Kidney tubule cell (primary cell): ENCODE results near the gene KCND3.

Experiments
- DNase-seq: peaks from one replicate; pipeline ENCODE4 v3.0.0-alpha.2; 2018; ENCODE audit warnings: low spot score

KCND3 gene

DNA sequence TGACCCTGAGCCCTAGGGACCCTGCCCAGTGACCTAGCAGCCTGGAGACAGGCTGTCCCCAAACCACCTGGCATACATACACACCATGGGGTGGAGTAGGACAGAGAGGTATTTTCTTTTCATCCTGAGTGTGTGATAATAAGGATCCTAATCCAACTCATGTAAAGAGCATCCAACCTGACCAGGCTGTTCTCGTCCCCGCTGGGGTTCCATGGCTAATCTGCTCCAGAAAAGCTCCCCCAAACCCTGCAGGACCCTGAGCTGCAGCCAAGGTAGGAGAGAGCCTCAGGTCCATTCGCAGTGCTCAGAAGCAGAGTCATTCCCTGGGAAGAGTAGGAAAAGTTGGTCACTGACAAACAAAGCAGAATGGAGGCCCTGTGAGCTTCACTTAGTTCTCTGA is 31.4 kb downstream of the KCND3 start:
- DNase-seq = no peak

DNA sequence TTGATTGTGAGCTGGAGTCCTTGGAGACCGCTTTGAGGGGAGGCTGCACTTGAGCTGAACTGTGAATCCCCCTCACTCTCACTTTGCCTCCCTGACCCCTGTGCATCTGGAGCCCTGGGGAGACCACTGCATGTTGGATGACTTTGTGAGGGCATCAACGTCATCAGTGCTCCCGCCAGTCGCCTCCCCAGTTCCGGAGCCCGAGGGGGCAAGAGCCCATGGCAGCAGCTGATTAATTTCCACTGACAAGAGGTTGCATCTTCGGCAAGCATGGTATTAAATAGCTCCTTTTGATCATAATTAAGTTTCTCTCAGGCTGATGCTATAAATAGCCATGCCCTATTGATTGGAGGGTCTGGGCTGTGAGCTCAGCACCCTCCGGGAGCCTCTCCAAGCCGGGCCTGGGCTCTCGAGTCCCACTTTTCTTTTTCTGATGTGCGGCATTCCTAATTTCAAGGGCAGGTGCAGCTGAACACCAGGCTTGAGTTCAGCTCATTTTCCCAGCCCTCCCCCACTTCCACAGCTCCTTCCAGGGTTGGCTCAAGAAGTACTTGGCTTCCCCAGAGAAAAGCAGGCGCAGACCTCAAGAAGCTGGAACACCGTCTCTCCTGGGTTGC is 33.2 kb downstream of the KCND3 start:
- no peak for DNase-seq

- DNase-seq = no peak
Measured at GRCh38 chr1:111955755-111956154, 33.7 kb downstream of the KCND3 start.

DNA sequence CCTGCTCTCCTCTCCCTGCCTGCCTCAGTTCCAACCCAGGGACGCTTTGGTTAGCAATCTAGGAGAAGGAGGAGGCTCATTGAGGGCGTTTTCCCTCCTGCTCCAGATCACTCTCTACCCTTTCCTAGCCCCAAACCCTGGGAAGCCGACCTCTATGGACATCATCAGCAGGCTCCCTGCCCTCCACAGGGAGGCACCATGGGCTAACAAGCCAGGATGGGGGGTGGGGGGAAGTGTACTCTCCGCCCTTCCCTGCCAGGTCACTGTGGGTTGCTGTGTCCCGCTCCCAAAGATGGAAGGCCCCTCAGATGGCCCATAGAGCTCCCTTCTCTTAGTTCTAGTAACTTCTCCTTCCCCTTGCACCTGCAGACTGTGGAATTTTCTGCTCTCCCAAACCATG is 35.7 kb downstream of the KCND3 start:
- DNase-seq = no peak

DNA sequence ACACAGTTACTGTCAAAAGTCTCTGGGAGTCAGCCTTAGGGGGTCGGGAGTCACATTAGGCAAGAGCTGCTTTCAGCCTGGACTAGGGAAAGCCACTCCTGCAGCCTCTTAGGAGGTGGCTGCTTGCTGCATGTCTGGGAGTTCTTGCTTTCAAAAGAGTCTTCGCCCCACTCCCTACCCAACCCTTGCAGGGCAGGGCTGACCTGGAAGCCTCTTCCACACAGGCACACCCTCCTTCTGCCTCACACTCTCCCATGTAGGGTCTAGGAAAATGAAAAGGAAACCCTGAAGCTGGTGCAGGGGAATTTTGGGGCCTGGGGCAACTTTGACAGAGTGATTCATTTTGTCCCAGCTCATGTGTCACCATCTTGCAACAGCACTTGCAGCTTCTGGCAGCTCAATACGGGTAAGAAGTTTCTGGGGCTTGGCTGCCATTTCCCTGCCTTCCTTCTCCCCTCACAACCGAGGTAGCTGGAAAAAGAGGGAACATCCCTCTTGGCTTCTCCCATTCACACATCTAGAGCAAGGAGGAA is 37.3 kb downstream of the KCND3 start:
- DNase-seq = no peak

DNA sequence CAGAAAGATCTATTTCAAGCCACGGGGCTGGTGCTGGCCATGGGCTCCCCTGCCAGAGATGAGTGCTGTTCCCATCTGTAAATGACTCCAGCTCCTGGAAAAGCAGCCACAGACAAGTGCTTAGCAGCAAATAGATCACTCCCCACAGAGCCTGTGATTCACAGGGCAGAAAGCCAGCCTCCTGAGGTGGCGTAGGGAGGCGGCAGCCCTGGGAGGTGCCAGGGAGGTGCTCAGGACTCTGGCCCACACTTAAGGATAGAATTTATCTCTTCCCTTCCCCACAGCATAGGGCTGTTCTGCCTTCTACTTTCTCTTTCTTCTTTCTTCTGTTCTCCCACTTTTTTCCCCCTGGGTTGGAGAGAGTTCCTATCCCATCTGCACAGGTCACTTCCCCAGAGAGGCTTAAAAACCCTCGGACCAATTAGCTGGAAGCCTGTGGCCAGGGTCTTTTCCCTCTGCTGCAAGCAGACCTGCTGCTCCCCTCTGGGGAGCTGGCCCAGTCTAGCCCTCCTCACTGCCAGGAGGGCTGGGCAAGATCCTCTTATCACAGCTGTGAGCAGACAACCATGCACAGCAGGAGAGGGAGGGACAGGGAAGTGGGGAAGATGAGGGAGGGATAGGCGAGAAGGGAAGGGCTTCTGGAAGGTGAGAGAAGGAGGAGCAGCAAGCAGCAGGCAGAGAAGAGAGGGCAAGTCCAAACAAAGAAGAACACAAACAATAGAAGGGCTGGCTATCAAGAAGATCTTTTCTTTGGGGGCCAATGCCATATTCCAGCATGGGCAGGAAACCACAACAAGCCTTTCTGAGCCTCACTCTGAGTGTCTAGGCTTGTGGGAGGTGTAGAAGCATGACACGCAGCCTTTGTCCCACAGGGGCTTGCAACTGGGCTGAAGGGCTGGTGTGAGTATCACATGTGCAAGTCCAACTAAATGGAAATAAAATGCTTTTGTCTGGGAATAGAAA is 41.0 kb downstream of the KCND3 start:
- DNase-seq = peak; percentile 61

GRCh38 chr1:111943846-111944749 is 45.4 kb downstream of the KCND3 start:
- DNase-seq = no peak

DNA sequence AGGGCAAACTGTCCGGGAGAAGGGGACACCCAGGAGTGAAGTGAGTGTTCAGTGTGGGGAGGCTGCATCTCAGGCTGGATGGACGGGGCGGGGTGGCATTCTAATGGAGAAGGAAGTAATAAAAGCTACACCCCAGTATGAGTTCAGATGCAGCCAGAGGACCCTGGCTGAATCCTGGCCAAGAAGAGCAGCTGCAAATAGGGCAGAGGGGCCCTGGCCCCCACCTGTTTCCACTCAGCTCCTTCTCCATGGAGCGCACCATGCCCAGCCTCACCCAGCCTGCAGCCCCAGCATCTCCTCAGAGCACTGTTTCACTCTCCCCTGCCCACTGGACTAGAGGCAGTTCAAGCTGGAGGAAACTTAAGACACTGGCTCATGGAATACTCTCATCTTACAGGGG is 46.4 kb downstream of the KCND3 start:
- no peak for DNase-seq

DNA sequence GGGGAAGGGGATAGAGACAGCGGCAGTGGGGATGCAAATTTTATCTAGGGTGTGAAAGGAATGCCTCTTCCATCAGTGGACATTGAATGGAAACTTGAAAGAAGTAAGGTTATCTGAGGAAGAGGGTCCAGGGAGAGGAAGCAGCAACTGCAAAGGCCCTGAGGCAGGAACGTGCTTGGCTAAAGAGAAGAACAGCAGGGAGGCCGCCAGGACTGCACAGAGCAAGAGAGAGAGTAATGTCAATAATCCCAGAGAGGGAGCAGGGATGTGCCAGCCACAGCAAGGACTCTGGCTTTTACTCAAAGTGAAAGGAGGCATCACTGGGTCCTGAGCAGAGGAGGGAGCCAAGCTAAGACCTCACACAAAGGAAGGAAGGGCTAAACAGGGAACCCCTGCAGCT is 50.9 kb downstream of the KCND3 start:
- DNase-seq = no peak

DNA sequence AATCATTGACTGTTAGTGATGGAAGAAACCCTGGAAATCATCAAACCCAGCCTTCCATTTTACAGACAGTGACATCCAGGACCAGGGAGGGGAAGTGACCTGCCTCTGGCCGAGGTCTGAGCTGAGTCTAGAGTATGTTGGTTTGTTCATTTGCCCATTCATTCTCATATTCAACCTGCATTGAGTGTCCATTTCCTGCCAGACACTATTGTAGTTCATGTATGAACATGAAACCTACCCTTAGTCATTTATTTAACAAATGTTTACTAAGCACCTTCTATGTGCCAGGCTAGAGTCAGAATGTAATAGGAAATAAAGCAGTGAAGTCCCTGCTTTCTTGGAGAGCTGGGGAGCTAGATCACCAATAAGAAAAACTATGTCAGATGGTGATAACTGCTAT is 51.3 kb downstream of the KCND3 start:
- DNase-seq = no peak

DNA sequence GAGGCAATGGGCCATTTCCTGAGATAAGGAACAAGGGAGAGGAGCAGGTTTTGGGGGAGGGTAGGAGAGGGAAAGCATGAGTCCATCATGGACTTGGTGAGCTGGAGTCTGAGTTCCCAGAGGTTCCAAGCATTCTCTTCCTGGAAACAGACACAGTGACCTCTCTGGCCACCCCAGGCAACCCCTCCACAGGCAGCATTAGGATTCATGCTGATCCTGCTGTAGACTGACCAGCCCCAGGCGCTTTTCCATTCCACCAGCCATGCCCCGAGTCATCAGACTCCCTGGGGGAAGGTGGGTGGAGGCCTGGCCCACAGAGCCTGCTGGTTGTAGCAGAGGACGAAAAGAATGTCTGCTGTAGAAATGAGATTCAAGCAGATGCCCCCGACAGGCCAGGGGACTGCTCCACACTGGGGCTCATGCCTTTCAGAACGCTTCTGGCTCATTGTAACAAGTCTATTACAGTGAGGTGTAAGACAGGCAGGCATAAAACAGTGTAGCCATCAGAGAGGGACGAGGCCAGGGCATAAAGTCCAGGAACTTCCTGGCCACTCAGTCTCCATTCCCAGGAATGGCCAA is 52.2 kb downstream of the KCND3 start:
- DNase-seq = peak; percentile 4

- DNase-seq = no peak
Measured at GRCh38 chr1:111934106-111934852, 55.2 kb downstream of the KCND3 start.

- DNase-seq = no peak
Measured at GRCh38 chr1:111930356-111930755, 59.1 kb downstream of the KCND3 start.

DNA sequence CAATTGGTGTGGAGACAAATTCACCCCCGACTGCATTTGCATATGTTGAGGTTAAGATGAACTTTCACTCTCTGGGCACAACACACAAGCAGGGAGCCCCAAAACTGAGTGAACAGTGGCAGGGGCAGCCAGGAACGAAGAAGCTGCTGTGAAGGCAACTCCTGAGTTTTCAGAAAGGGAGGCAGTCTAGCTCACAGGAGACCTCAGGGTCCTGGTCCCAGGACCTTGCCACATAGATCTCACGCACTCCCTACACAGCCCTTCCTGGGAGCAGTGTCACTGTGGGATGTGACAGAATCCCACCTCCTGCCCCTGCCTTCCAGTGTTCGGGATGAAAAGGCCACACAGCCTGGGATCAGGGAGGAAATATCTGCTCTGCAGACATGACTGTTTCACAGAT is 60.9 kb downstream of the KCND3 start:
- no peak for DNase-seq

DNA sequence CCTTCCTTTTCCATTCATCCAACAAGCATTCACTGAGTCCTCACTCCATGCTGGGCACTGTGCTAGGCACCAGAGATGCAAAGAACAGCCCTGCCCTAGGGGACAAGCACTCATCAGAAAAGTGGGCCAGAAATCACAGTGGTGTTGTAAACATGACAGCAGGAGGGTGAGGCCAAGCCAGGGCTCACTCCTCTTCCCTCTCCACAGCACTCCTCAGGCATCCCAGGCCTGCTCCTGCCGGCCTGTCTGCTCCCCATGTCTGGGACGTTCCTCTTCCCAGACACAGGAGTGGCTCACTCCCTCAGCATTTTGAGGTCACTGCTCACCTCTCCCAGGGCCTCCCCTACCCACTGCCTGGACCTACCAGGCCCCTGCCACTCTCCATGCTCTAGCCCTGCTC is 61.8 kb downstream of the KCND3 start:
- DNase-seq = no peak

DNA sequence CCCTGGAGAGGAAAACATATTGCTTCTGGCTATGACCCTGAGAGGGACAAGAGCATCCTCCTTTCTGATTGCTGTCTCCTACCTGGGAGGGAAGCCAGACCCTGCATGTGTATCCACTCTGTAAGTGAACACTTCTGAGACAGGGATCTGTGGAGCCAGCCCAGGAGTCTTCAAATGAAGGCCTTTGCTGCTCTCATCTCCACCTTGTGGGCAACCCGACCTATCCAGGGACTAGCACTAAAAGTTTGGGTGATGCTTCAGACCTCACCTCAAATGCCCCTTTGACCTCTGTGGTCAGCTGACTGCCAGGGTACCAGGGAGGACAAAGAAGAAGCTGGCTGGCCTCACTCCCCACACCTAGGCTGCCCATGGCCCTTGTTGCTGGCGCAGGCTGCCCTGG is 64.7 kb downstream of the KCND3 start:
- DNase-seq = no peak

DNA sequence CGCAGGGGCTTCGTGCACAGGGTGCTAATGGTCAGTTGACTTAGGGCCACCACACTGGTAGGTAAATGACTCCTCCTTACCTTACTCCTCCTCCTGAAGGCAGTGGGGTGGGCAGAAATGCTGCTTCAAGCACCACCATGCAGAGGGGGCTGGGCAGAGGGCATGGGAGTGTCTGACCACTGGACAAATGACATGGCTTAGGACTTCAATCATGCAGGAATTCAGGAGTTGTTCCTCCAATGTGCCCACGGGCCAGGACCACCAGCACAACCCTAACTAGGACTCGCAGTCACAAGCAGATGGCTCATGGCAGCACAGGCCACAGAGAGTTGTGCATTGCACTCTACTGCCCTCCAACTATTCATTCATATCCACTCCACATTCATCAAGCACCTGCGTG is 65.7 kb downstream of the KCND3 start:
- no peak for DNase-seq

DNA sequence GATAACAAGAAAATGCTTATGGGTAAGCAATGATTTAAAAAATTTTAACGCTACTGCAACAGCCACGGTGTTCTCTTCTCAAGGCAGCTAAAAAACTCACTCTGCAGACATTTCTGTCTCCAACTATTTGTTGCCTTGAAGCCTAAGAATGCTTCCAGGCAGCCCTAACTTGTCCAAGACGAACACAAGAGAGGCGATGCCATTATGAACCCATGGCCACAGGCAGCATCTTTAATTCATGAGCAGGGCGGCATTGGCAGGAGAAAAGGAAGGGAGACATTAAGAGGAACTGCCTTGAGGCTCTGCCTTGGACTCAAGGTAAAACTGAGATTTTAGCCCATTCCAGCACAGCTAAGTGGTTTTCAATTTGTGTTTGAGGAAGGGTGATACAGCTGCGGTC is 67.5 kb downstream of the KCND3 start:
- no peak for DNase-seq

DNA sequence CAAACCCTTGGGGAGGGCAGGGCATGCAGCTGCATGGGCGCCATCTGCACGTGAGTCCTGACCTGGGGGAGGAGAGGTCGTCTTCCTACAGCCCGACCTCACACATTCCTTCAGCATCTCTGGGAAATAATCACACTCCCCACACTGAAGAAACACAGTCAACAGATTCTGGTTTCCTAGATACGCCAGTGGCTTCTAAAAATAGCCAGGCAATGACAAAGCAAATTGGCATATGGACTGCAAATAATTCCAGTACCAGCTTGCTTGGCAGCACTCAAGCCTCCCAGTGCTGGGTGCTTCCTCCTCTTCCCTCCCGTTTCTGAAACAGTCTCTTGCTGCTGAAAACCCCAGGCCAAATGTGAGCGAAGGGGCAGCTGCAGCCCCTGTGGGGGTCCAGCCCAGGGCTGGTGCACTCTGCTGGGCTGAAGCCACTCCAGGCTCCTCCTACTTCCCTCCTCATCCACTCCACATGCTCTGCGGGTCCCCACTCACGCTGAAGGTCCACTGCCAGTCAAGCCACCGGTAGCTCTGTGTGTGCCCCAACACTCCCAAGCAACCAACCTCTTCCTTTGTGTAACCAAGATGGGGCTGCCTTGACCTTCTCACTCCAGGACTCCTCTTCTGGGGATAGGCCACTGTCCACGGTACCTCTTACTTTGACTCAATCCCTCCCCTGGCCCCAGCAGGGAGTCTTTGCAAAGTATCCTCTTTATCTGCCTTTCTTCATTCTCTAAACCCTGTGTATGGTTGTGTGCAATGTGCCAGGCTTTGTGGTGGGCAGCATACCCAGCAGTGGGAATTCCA is 69.0 kb downstream of the KCND3 start:
- DNase-seq = peak; percentile 57

DNA sequence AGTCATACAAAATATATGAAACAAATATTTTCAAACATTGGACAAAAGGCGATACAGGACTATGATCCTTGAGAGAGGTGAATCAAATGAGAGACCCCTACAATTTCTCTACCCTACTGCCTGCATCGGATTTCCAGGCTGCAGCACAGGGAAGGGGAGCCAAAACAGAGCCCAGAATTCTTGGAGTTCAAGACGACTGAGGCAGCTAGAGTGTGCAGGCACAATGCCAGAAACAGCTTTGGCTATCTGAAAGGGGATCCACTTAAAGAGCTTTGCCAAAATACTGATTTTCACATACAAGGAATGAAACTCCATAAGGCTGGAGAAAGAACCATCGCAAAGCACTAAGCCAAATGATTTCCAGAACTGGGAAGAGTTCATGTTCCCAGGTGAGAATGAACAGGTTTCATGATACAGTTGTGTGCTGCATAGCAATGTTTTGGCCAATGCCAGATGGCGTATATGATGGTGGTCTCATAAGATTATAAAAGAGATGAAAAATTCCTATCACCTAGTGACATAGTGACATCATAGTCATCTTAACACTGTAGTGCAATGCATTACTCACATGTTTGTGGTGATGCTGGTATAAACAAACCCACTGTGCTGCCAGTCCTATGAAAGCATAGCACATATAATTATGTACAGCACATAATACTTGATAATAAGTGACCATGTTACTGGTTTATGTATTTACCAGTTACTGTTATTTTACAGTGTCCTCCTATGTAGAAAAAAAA is 77.5 kb downstream of the KCND3 start:
- no peak for DNase-seq
